A549 (cell line): Measurements from ENCODE around the gene SALL1. TPM values are rescaled to one million over a fixed set of nuclear protein-coding genes. Genes with fewer than 3 reads are reported as not detected.

Source experiments
- ATAC-seq, 2 experiments: fragments of 200-7000 bp in 1 of 2; fragments of >200 bp in 1 of 2; cut with Nextera tagmentation in 1 of 2; cut with Tn5 transposase in 1 of 2; 3 replicates each; pipeline versions ENCODE4 v1.8.0 to v1.9.1; 2018 to 2020; ENCODE audit warnings: mild to moderate bottlenecking in 1 of 2, moderate library complexity in 1 of 2
- CTCF ChIA-PET: fragments of 300-600 bp; sonication (Branson Sonifier 250); formaldehyde crosslinking; extraction: SDS; loops from one replicate; lab custom pipeline; 2021; ENCODE audit warnings: antibody characterized with exemption, inconsistent platforms; lab: Yijun Ruan, JAX
- POLR2A ChIA-PET: fragments of 350-600 bp; formaldehyde crosslinking; extraction: SDS; loops from one replicate; lab custom pipeline; 2021; ENCODE audit warnings: antibody characterized with exemption, inconsistent platforms; lab: Yijun Ruan, JAX
- DNase-seq, 2 experiments: peaks; one replicate each; pipeline versions ENCODE4 v3.0.0 to v3.0.0-alpha.2; 2011 to 2016; ENCODE audit warnings: low read depth in 1 of 2, low spot score in 1 of 2
- FAIRE-seq: peaks from 2 replicates; lab custom pipeline; 2011; peaks lifted over from hg19 to GRCh38; lab: Jason Lieb, UNC
- H3K27ac ChIP-seq, 2 experiments: fragments of >200 bp; sonication (Bioruptor Twin); formaldehyde crosslinking; 3 replicates each; pipeline ENCODE4 v1.5.1; 2016 to 2017
- H3K4me1 ChIP-seq: fragments of >200 bp; sonication (Bioruptor Twin); formaldehyde crosslinking; 3 replicates; pipeline ENCODE4 v1.6.1; 2016
- H3K4me2 ChIP-seq: fragments of >200 bp; sonication (Bioruptor Twin); formaldehyde crosslinking; 3 replicates; pipeline ENCODE4 v1.6.1; 2016
- H3K4me3 ChIP-seq: fragments of >200 bp; sonication (Bioruptor Twin); formaldehyde crosslinking; 3 replicates; pipeline ENCODE4 v1.5.1; 2016
- H3K9me3 ChIP-seq: fragments of >200 bp; sonication (Bioruptor Twin); formaldehyde crosslinking; 3 replicates; pipeline ENCODE4 v1.6.1; 2016
- BHLHE40 ChIP-seq: IDR thresholded peaks from 2 replicates; pipeline ENCODE4 v1.6.1; 2012; ENCODE audit warnings: low read depth, low read length, inconsistent platforms
- CHD2 ChIP-seq: fragments of 150-350 bp; IDR thresholded peaks from 2 replicates; pipeline ENCODE4 v1.6.1; 2014; ENCODE audit warnings: low read length; ENCODE audit not compliant: partially characterized antibody
- CHD4 ChIP-seq: fragments of 200-600 bp; sonication (generic); IDR thresholded peaks from 2 replicates; pipeline ENCODE4 v1.6.1; 2016; ENCODE audit warnings: antibody characterized with exemption, mild to moderate bottlenecking, borderline replicate concordance
- EHF ChIP-seq: fragments of 250-450 bp; sonication (Bioruptor Pico); IDR thresholded peaks from 2 replicates; pipeline ENCODE4 v1.5.0; 2020; ENCODE audit warnings: mild to moderate bottlenecking
- EP300 ChIP-seq, 2 experiments: fragments of >200 bp; sonication (Bioruptor Twin); formaldehyde crosslinking; IDR thresholded peaks; 2 replicates in 1 of 2; 3 replicates in 1 of 2; pipeline ENCODE4 v1.6.1; 2016 to 2017
- FOSL2 ChIP-seq, 2 experiments: fragments of 450-650 bp in 1 of 2; fragments of >200 bp in 1 of 2; sonication (Bioruptor Twin) in 1 of 2; formaldehyde crosslinking; IDR thresholded peaks; 2 replicates each; pipeline versions ENCODE4 v1.5.0 to v1.6.1; 2016 to 2020; ENCODE audit warnings: mild to moderate bottlenecking in 1 of 2, moderate library complexity in 1 of 2
- GATA3 ChIP-seq: IDR thresholded peaks from 2 replicates; pipeline ENCODE4 v1.6.1; 2012; ENCODE audit warnings: borderline replicate concordance
- HDAC2 ChIP-seq: fragments of 200-600 bp; sonication (generic); IDR thresholded peaks from 2 replicates; pipeline ENCODE4 v1.6.1; 2016
- HEYL ChIP-seq: fragments of 250-450 bp; sonication (Bioruptor Pico); IDR thresholded peaks from 2 replicates; pipeline ENCODE4 v1.8.0; 2021; ENCODE audit warnings: mild to moderate bottlenecking, moderate library complexity
- HOXB5 ChIP-seq: fragments of 250-450 bp; sonication (Bioruptor Pico); IDR thresholded peaks from 2 replicates; pipeline ENCODE4 v1.5.0; 2020; ENCODE audit warnings: mild to moderate bottlenecking, moderate library complexity
- JUNB ChIP-seq: fragments of >200 bp; sonication (Bioruptor Twin); formaldehyde crosslinking; IDR thresholded peaks from 2 replicates; pipeline ENCODE4 v1.6.1; 2016
- KDM5A ChIP-seq: fragments of 200-600 bp; sonication (generic); IDR thresholded peaks from 2 replicates; pipeline ENCODE4 v1.6.1; 2016; ENCODE audit warnings: antibody characterized with exemption, mild to moderate bottlenecking
- MAFK ChIP-seq: fragments of 450-650 bp; IDR thresholded peaks from 2 replicates; pipeline ENCODE4 v1.6.1; 2014; ENCODE audit not compliant: partially characterized antibody
- NFE2L2 ChIP-seq: fragments of 150-350 bp; conservative IDR thresholded peaks from 2 replicates; pipeline ENCODE4 v1.6.1; 2014; ENCODE audit warnings: low read length
- NPAS2 ChIP-seq: fragments of 250-450 bp; sonication (Bioruptor Pico); IDR thresholded peaks from 2 replicates; pipeline ENCODE4 v1.8.0; 2022; ENCODE audit warnings: mild to moderate bottlenecking, moderate library complexity, borderline replicate concordance
- NR3C1 ChIP-seq: fragments of >200 bp; sonication (Bioruptor Twin); formaldehyde crosslinking; IDR thresholded peaks from 3 replicates; pipeline ENCODE4 v1.6.1; 2017
- POLR2A ChIP-seq: IDR thresholded peaks from 2 replicates; pipeline ENCODE4 v1.6.1; 2012; ENCODE audit warnings: mild to moderate bottlenecking, low read length
- RCOR1 ChIP-seq: fragments of 150-350 bp; IDR thresholded peaks from 2 replicates; pipeline ENCODE4 v1.6.1; 2014; ENCODE audit warnings: antibody characterized with exemption, low read length, low read depth
- RFX5 ChIP-seq: fragments of 450-650 bp; IDR thresholded peaks from 2 replicates; pipeline ENCODE4 v1.7.1; 2014; ENCODE audit warnings: antibody characterized with exemption, mild to moderate bottlenecking, moderate library complexity
- SREBF2 ChIP-seq: fragments of 450-650 bp; IDR thresholded peaks from 2 replicates; pipeline ENCODE4 v1.6.1; 2014; ENCODE audit warnings: mild to moderate bottlenecking, moderate library complexity
- ZNF302 ChIP-seq: fragments of 250-450 bp; sonication (Bioruptor Pico); IDR thresholded peaks from 2 replicates; pipeline ENCODE4 v1.9.0; 2021; ENCODE audit warnings: inconsistent platforms, mild to moderate bottlenecking, moderate library complexity
- WGBS: methylation state at CpG from one replicate; pipeline ENCODE4 v1.1.6; 2017; ENCODE audit errors: missing lambda C conversion rate; 5-methylcytosine and 5-hydroxymethylcytosine counted together
- polyA plus RNA-seq, 4 experiments: library from polyadenylated mRNA; depleted of rRNA in 3 of 4; stranded (reverse); fragments of >200 nt; fragmentation: RNase III in 1 of 4; extraction: RNeasy Plus Mini Kit Qiagen cat#74134 plus additional on column Dnase treatment in 1 of 4; gene quantifications; 2 replicates in 3 of 4; 3 replicates in 1 of 4; pipeline ENCODE4 v1.2.3, GENCODE V29; 2011 to 2017
- TF ChIP-seq, protein P1 (sequence below): fragments of 150-350 bp; IDR thresholded peaks from 2 replicates; pipeline ENCODE4 v1.6.1; 2014; ENCODE audit warnings: low read depth, mild to moderate bottlenecking, low read length
- TF ChIP-seq, protein P2 (sequence below): fragments of 450-650 bp; IDR thresholded peaks from 2 replicates; pipeline ENCODE4 v1.6.1; 2014; ENCODE audit warnings: antibody characterized with exemption
- TF ChIP-seq, protein P3 (sequence below): fragments of 200-600 bp; sonication (generic); IDR thresholded peaks from 2 replicates; pipeline ENCODE4 v1.6.1; 2016; ENCODE audit warnings: antibody characterized with exemption, mild to moderate bottlenecking, moderate library complexity
- TF ChIP-seq, protein P4 (sequence below): IDR thresholded peaks from 2 replicates; pipeline ENCODE4 v1.6.1; 2012

SALL1 gene
- polyA plus RNA-seq, 2 of the 4 experiments (the other 2 are of a cell fraction) = 0.13 to 0.28 TPM

DNA sequence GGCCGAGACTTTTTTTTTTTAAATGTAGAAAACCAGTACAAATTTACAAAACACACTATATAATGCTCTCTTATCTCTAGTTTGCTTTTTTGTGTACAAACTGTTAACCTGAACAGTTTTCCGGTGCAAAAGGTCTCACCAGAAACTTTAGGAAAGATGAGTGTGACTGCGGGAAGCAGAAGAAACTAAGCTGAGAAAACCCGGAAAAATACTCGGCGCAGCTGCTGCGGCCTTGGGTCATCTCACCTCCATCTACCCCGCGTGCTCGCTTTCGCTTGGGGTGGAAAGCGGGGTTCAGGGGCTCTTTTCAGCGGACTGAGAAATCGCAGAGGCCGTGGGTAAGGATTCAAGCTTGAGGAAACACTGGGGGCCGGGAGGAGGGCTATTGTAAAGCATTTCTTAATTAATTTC, 1.8 kb downstream of the SALL1 start:
- ChIA-PET CTCF (interaction anchor here (0.7 kb wide), 1 partner anchor 263 kb away, joined by 4 read pairs; no protein-coding TSS in a partner anchor), POLR2A (no interaction called here)
- H3K9me3 ChIP-seq = no peaks in the 10 kb centered on the region
- H3K4me1 ChIP-seq = no peaks in the 10 kb centered on the region
- no peak for ATAC-seq
- no peak overlapping the region for H3K27ac ChIP-seq
- DNase-seq = no peak
- FAIRE-seq = no peak
- WGBS = 79% methylated on average over 16 of the region's 16 CpGs
- TF ChIP-seq HDAC2 (no peak), RCOR1 (no peak), NR3C1 (no peak), EP300 (IDR thresholded peaks at IDR 0.05) (no peak), GATA3 (no peak), NFE2L2 (no peak), MAFK (no peak), ZNF302 (CRISPR knock-in tag) (no peak), HEYL (no peak)
- TF ChIP-seq, protein P1, sequence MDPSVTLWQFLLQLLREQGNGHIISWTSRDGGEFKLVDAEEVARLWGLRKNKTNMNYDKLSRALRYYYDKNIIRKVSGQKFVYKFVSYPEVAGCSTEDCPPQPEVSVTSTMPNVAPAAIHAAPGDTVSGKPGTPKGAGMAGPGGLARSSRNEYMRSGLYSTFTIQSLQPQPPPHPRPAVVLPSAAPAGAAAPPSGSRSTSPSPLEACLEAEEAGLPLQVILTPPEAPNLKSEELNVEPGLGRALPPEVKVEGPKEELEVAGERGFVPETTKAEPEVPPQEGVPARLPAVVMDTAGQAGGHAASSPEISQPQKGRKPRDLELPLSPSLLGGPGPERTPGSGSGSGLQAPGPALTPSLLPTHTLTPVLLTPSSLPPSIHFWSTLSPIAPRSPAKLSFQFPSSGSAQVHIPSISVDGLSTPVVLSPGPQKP = no peak
- no peak overlapping the region for H3K4me3 ChIP-seq
- H3K4me2 ChIP-seq = no peak overlapping the region

DNA sequence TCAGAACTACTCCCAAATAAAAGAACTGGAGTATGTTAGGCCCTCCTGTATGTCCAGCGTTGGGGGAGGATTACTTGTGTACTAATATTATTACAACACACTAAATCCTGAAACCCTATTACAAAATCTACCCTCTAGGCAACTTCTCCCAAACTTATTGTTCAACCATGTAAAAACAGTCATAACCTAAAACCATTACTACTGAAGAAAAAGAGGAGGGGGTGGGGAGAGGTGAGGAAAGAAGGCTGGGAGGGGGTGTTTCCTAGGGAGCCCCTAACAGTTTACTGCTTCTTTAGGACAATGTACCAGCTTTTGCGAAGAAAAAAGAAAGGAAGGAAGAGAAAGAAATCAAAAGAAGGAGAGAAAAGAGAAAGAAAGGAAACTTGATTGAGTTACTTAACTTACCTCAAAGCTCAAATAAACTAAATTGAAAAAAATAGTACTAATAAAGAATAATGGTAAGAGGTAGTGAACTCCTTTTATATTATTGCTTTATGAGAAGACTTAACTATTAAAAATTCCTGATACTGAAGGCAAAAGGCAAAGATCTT, 2.3 kb downstream of the SALL1 start:
- Histone ChIP-seq H3K4me3 (no peak overlapping the region), H3K4me2 (no peak overlapping the region), H3K4me1 (no peaks in the 10 kb centered on the region), H3K27ac (no peak overlapping the region), H3K9me3 (no peaks in the 10 kb centered on the region)
- ChIA-PET CTCF (interaction anchor here (0.7 kb wide), 1 partner anchor 263 kb away, joined by 4 read pairs; no protein-coding TSS in a partner anchor), POLR2A (no interaction called here)
- ATAC-seq (no peak), FAIRE-seq (no peak), DNase-seq (no peak)
- TF ChIP-seq JUNB = no peak
- TF ChIP-seq SREBF2 = no peak
- TF ChIP-seq, protein P2, sequence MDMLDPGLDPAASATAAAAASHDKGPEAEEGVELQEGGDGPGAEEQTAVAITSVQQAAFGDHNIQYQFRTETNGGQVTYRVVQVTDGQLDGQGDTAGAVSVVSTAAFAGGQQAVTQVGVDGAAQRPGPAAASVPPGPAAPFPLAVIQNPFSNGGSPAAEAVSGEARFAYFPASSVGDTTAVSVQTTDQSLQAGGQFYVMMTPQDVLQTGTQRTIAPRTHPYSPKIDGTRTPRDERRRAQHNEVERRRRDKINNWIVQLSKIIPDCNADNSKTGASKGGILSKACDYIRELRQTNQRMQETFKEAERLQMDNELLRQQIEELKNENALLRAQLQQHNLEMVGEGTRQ = no peak
- WGBS = 55% methylated on average over 2 of the region's 2 CpGs

DNA sequence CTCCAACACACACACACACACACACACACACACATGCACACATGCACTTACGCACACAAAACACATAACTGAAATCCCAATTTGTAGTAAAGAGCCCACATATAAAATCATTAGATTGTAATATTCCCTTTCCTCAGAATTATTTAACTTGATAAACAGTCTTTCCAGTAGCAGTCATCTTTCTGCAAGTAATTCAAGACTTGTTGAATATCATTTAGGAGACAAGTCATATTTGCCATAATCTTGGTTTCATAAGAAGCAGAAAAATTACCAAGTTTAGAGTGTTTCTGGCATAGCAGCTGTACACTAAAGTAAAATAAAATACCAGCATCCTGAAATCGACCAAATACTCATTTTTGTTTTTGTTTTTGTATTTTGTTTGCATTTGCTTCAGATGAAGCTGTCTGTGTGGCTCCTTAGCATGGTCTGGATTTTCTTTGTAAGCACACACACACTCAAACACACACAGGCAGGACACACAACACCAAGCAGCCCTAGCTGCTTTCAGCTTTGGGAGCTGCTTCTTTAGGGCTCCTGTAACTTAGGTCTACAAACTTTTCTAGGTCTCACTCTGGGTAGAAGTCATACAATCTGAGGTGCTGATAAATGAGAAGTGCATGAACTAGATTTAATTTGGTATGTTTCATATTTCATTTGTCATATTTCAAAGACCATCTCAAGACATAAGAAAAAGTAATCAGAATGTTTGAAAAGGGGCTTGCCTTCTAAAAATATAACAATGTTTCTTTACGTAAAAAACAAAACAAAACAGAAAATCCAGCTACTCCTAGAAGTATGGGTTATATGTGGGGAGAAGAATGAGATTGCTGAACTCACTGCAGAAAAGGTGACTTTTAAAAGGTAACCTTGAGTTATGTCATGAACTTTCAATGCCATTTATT, 3.0 kb downstream of the SALL1 start:
- 55% methylated on average over 3 of the region's 3 CpGs for WGBS
- H3K4me2 ChIP-seq = no peak overlapping the region
- POLR2A ChIA-PET = no interaction called here

More for the DNA sequence above, 3.0 kb downstream of the SALL1 start:
- ATAC-seq (no peak), FAIRE-seq (no peak), DNase-seq (no peak)
- TF ChIP-seq JUNB (no peak), RFX5 (no peak), POLR2A (no peak), CHD4 (no peak), EHF (CRISPR knock-in tag) (no peak), SREBF2 (no peak), KDM5A (no peak), CHD2 (no peak), FOSL2 (IDR thresholded peaks at IDR 0.05) (no peak), FOSL2 (CRISPR knock-in tag; IDR thresholded peaks at IDR 0.05) (no peak), NPAS2 (CRISPR knock-in tag) (no peak), HOXB5 (no peak), NR3C1 (no peak), RCOR1 (no peak), HDAC2 (no peak), GATA3 (no peak), BHLHE40 (no peak)
- TF ChIP-seq, protein P3, sequence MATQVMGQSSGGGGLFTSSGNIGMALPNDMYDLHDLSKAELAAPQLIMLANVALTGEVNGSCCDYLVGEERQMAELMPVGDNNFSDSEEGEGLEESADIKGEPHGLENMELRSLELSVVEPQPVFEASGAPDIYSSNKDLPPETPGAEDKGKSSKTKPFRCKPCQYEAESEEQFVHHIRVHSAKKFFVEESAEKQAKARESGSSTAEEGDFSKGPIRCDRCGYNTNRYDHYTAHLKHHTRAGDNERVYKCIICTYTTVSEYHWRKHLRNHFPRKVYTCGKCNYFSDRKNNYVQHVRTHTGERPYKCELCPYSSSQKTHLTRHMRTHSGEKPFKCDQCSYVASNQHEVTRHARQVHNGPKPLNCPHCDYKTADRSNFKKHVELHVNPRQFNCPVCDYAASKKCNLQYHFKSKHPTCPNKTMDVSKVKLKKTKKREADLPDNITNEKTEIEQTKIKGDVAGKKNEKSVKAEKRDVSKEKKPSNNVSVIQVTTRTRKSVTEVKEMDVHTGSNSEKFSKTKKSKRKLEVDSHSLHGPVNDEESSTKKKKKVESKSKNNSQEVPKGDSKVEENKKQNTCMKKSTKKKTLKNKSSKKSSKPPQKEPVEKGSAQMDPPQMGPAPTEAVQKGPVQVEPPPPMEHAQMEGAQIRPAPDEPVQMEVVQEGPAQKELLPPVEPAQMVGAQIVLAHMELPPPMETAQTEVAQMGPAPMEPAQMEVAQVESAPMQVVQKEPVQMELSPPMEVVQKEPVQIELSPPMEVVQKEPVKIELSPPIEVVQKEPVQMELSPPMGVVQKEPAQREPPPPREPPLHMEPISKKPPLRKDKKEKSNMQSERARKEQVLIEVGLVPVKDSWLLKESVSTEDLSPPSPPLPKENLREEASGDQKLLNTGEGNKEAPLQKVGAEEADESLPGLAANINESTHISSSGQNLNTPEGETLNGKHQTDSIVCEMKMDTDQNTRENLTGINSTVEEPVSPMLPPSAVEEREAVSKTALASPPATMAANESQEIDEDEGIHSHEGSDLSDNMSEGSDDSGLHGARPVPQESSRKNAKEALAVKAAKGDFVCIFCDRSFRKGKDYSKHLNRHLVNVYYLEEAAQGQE = no peak
- TF ChIP-seq, protein P4, sequence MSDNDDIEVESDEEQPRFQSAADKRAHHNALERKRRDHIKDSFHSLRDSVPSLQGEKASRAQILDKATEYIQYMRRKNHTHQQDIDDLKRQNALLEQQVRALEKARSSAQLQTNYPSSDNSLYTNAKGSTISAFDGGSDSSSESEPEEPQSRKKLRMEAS = no peak
- H3K9me3 ChIP-seq = no peaks in the 10 kb centered on the region
- H3K4me3 ChIP-seq = no peak overlapping the region
- H3K4me1 ChIP-seq = no peaks in the 10 kb centered on the region
- CTCF ChIA-PET = interaction anchor here (0.7 to 2.6 kb wide), 2 partner anchors 264 to 613 kb away, joined by 4 to 9 read pairs; no protein-coding TSS in a partner anchor
- H3K27ac ChIP-seq = no peak overlapping the region
